GM12864 (cell line): Measurements from ENCODE around the gene ZNF674.
"Not testable (repeated sequence)": the region's sequence is repeated elsewhere in the genome, so short reads cannot be mapped to it uniquely, and the experiment has no call there.

Source experiments
- DNase-seq: peaks from one replicate; pipeline ENCODE4 v3.0.0-alpha.2; 2011; ENCODE audit warnings: low read depth
- H3K4me3 ChIP-seq: 2 replicates; pipeline ENCODE4 v1.5.1; 2011; ENCODE audit warnings: mild to moderate bottlenecking, low read depth, low read length, control low read depth
- TF ChIP-seq, protein P1 (sequence below): IDR thresholded peaks from 2 replicates; pipeline ENCODE4 v1.5.1; 2011; ENCODE audit warnings: low read depth, mild to moderate bottlenecking, moderate library complexity, low read length, control low read depth, inconsistent platforms; ENCODE audit errors: missing control alignments

The ZNF674 gene

DNA sequence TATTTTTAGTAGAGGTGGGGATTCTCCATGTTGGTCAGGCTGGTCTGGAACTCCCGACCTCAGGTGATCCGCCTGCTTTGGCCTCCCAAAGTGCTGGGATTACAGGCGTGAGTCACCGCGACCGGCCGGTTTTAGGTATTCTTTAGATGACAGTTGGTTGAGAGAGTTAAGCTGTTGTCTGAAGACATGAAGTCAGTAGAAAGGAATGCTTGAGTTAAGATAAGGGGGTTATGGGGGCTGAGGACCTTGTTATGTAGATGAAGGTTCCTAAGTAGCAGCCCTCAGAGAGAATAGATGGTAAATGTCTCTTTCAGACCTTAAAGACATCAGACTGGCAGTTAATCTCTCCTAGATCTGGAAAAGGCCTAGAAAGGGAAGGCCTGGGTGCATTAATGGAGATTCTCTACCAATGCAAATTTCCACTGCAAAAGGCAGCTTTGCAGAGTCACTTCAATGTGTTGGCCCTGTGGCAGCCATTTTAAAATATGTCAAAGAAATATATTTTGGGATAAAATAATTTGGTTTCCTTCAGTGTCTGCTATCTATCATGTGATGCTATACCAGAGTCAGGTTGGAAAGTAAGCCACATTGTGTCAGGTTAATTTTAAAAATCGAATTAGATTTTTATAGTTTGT is 6.4 kb upstream of the ZNF674 start:
- DNase-seq: no peak
- TF ChIP-seq, protein P1, sequence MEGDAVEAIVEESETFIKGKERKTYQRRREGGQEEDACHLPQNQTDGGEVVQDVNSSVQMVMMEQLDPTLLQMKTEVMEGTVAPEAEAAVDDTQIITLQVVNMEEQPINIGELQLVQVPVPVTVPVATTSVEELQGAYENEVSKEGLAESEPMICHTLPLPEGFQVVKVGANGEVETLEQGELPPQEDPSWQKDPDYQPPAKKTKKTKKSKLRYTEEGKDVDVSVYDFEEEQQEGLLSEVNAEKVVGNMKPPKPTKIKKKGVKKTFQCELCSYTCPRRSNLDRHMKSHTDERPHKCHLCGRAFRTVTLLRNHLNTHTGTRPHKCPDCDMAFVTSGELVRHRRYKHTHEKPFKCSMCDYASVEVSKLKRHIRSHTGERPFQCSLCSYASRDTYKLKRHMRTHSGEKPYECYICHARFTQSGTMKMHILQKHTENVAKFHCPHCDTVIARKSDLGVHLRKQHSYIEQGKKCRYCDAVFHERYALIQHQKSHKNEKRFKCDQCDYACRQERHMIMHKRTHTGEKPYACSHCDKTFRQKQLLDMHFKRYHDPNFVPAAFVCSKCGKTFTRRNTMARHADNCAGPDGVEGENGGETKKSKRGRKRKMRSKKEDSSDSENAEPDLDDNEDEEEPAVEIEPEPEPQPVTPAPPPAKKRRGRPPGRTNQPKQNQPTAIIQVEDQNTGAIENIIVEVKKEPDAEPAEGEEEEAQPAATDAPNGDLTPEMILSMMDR: no peak

GRCh38 chrX:46549914-46550313 is 4.7 kb upstream of the ZNF674 start:
- H3K4me3 ChIP-seq: no peak overlapping the region
- TF ChIP-seq, protein P1: no peak
- DNase-seq: no peak

More for the DNA sequence above, 6.4 kb upstream of the ZNF674 start:
- H3K4me3 ChIP-seq: no peak overlapping the region

GRCh38 chrX:46547857-46548256 is 2.6 kb upstream of the ZNF674 start:
- DNase-seq: no peak
- H3K4me3 ChIP-seq: no peak overlapping the region
- TF ChIP-seq, protein P1: no peak

GRCh38 chrX:46544527-46544926 is 694 bp downstream of the ZNF674 start:
- peak overlapping the region; percentile 71 for H3K4me3 ChIP-seq
- not testable (repeated sequence) for DNase-seq

DNA sequence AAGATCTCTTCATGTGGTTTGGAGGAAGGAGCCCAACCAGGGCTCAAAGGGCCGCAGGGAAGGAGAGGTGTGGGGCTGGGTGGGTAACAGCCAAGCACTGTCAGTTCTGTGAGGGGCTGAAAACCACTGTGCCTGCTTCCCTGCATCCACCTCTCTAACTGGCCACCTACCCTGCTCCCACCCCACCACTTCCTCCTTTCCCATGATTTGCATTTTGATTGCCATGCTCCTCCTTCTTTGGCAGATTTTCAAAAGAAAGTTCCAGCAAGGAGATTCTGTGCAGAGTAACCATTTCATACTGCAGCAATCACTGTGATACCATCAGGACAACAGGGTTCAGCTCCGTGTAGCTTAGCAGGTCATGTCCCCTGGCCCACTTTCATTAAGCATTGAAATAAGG is 1.8 kb downstream of the ZNF674 start:
- no peak for DNase-seq
- TF ChIP-seq, protein P1: no peak
- H3K4me3 ChIP-seq: no peak overlapping the region

DNA sequence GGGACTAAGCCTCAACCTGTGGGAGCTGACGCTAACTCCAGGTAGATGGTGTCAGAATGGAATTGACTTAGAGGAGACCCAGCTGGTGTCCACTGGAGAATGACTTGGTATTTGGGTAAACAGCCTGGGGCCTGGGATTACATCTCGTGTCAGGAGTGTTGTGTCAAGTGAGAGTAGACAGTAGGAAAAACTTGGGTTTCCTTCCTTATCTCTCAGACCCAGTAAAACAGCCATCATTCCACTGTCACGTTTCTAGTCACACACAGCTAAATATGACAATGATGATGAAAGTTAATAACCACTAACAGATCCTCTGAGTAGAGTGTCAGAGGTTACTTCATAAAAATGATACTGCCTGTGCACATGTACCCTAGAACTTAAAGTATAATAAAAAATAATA is 13.8 kb downstream of the ZNF674 start:
- no peak for DNase-seq
- TF ChIP-seq, protein P1: no peak
- no peak overlapping the region for H3K4me3 ChIP-seq

DNA sequence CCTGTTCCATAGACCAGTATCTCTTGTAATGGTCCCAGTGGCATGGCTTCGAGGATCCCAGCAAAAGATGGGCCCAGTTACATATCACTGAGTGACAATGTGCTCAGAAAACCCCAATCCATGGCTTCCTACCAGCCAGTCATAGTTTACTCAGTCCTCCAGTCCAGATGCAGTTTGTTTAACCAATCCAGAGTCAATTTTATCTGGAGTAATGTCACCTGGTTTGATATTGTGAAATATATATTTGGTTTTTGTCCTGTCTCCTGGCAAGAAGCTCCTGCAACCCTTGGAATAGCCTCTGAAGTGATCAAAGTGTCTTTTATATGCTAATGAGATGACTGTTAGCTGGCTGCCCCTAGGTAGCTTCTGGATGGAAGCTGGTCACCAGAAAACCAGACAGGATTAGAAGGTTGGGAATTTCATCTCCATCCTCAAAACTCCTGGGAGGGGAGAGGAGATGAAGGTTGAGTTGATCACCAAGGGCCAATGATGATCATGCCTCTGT is 14.8 kb downstream of the ZNF674 start:
- not testable (repeated sequence) for DNase-seq, H3K4me3 ChIP-seq

- not testable (repeated sequence) for DNase-seq, H3K4me3 ChIP-seq
These were observed 15.3 kb downstream of the ZNF674 start for GRCh38 chrX:46529740-46530403.

DNA sequence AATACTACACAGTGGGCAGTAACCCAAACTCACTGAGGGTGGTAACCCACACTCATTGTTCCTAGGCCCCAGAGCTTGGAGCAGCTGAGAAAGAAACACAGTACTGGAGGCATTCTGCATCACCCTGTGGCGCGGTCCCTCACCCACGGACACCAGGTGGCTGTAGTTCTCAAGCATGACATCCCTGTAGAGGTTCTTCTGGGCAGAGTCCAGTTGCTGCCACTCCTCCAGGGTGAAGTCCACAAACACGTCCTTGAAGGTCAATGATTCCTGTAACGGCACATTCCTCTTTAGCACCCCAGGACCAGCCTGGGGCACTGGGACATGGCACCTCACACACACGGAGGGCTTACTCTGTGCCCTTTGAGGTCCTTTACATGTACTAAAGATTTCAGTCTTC is 16.6 kb downstream of the ZNF674 start:
- H3K4me3 ChIP-seq, DNase-seq: not testable (repeated sequence)
